Right lobe of liver (tissue), 6 donors: ENCODE measurements around the gene MRFAP1L1. TPM values are rescaled to one million over a fixed set of nuclear protein-coding genes. Genes with fewer than 3 reads are reported as not detected.

Source experiments
- ATAC-seq, 4 donors: fragments of 200-7000 bp; cut with Tn5 transposase; one replicate each; pipeline ENCODE4 v1.9.1; 2020; ENCODE audit warnings: mild to moderate bottlenecking in 4 of 4, moderate library complexity in 4 of 4
- DNase-seq, 3 donors: peaks; one replicate each; pipeline ENCODE4 v3.0.0-alpha.2; 2020
- H3K27ac ChIP-seq, 3 donors: fragments of 200-600 bp; one replicate each; pipeline ENCODE4 v1.8.0; 2022
- H3K27me3 ChIP-seq, 2 donors: fragments of 200-600 bp; one replicate each; pipeline ENCODE4 v1.8.0; 2022
- H3K36me3 ChIP-seq, 4 donors: fragments of 200-600 bp; sonication (generic) in 1 of 4; one replicate each; pipeline versions ENCODE4 v1.5.1 to v1.8.0; 2017 to 2022; ENCODE audit warnings: control low read depth in 1 of 4
- H3K4me1 ChIP-seq, 4 donors: fragments of 200-600 bp; sonication (generic) in 1 of 4; one replicate each; pipeline versions ENCODE4 v1.5.1 to v1.8.0; 2017 to 2022; ENCODE audit warnings: control low read depth in 1 of 4
- H3K4me3 ChIP-seq, 3 donors: fragments of 200-600 bp; one replicate each; pipeline ENCODE4 v1.8.0; 2022
- H3K9me3 ChIP-seq, 4 donors: fragments of 200-600 bp; sonication (generic) in 1 of 4; one replicate each; pipeline versions ENCODE4 v1.5.1 to v1.8.0; 2017 to 2022; ENCODE audit warnings: control low read depth in 1 of 4
- CTCF ChIP-seq, 4 donors: fragments of 200-600 bp in 3 of 4; fragments of 450-650 bp in 1 of 4; IDR thresholded peaks; one replicate each; pipeline versions ENCODE4 v1.5.1 to v1.8.0; 2016 to 2022; ENCODE audit warnings: antibody characterized with exemption in 4 of 4, mild to moderate bottlenecking in 2 of 4
- POLR2A ChIP-seq: fragments of 450-650 bp; IDR thresholded peaks from one replicate; pipeline ENCODE4 v1.6.1; 2017; ENCODE audit warnings: antibody characterized with exemption, mild to moderate bottlenecking
- WGBS: methylation state at CpG from one replicate; pipeline ENCODE4 v1.1.6; 2018; ENCODE audit warnings: low coverage, low lambda C conversion rate; ENCODE audit not compliant: insufficient coverage; ENCODE audit errors: missing lambda C conversion rate; 5-methylcytosine and 5-hydroxymethylcytosine counted together
- intact Hi-C, 2 donors: fragments of 100-400 bp; cut with DNase I; formaldehyde crosslinking; loops; one replicate each; pipeline versions ENCODE4 v1.11.2 to v1.14.1; 2022
- total RNA-seq, 6 experiments: library from RNA; depleted of rRNA in 2 of 6; stranded (reverse); fragments of >200 nt in 2 of 6; fragmentation: NEBNext Ultra II Directional in 3 of 6; extraction: Animal tissue kit (Norgen Biotek cat#: 25700) in 3 of 6; gene quantifications; one replicate each; pipeline versions ENCODE4 v1.1.0 to v1.2.4, GENCODE V29; 2016 to 2023
- donor health status: DM: no; HTN: yes; CAD: no.
- donor health status: DM: no; HTN: no; CAD: no.
- donor health status: DM: no; HTN: no; CAD: no.
- donor health status: DM: no; HTN: yes; CAD: no.
- donor health status: DM: no; HTN: yes; CAD: no.

Gene MRFAP1L1
- total RNA-seq, 6 experiments from 2014 or later = 18.9 to 30.7 (median 28.4) TPM

GRCh38 chr4:6701371-6701770, 8.3 kb downstream of the MRFAP1L1 start:
- 73% methylated on average over 5 of the region's 13 CpGs for WGBS
- intact Hi-C loops = no loop called here
- H3K9me3 ChIP-seq = no peaks in the 10 kb centered on the region
- TF ChIP-seq CTCF (IDR thresholded peaks at IDR 0.05) (peak in 3 of 4 donors; percentile 17 to 32 (median 19)), POLR2A (no peak)
- no peak overlapping the region for H3K4me3 ChIP-seq
- H3K36me3 ChIP-seq = peaks cover 0 to 6% (median 0%) of the 10 kb centered on the region in 4 donors
- peaks cover 0 to 29% (median 11%) of the 10 kb centered on the region in 4 donors for H3K4me1 ChIP-seq
- no peak overlapping the region for H3K27ac ChIP-seq
- ATAC-seq (peak in 1 of 4 donors; percentile 57), DNase-seq (no peak)
- no peaks in the 10 kb centered on the region for H3K27me3 ChIP-seq

- no peak for DNase-seq
- Histone ChIP-seq H3K9me3 (no peaks in the 10 kb centered on the region), H3K27ac (no peak overlapping the region), H3K36me3 (peaks cover 0 to 6% (median 0%) of the 10 kb centered on the region in 4 donors), H3K4me3 (no peak overlapping the region), H3K4me1 (peaks cover 0 to 28% (median 13%) of the 10 kb centered on the region in 4 donors), H3K27me3 (no peaks in the 10 kb centered on the region)
- no peak for TF ChIP-seq CTCF (IDR thresholded peaks at IDR 0.05)
- TF ChIP-seq POLR2A = no peak
- intact Hi-C loops = no loop called here
- 80% methylated on average over 1 of the region's 1 CpG for WGBS
- ATAC-seq = no peak
These were observed 9.8 kb downstream of the MRFAP1L1 start for GRCh38 chr4:6699903-6700302.

GRCh38 chr4:6699388-6699787, 10.3 kb downstream of the MRFAP1L1 start:
- no peak overlapping the region for H3K4me3 ChIP-seq
- peaks cover 0 to 6% (median 0%) of the 10 kb centered on the region in 4 donors for H3K36me3 ChIP-seq
- no peaks in the 10 kb centered on the region for H3K9me3 ChIP-seq
- no peak overlapping the region for H3K27ac ChIP-seq
- intact Hi-C loops = no loop called here
- ATAC-seq (no peak), DNase-seq (no peak)
- 79% methylated on average over 5 of the region's 5 CpGs for WGBS
- H3K4me1 ChIP-seq = peaks cover 0 to 27% (median 11%) of the 10 kb centered on the region in 4 donors
- no peaks in the 10 kb centered on the region for H3K27me3 ChIP-seq
- TF ChIP-seq POLR2A = no peak
- no peak for TF ChIP-seq CTCF (IDR thresholded peaks at IDR 0.05)

GRCh38 chr4:6697131-6697530, 12.5 kb downstream of the MRFAP1L1 start:
- H3K4me3 ChIP-seq = no peak overlapping the region
- DNase-seq = no peak
- 93% methylated on average over 6 of the region's 6 CpGs for WGBS
- no peaks in the 10 kb centered on the region for H3K9me3 ChIP-seq
- intact Hi-C loops = no loop called here
- TF ChIP-seq POLR2A (no peak), CTCF (IDR thresholded peaks at IDR 0.05) (no peak)
- peak overlapping the region in 2 of 3 donors; percentile 66 to 69 for H3K27ac ChIP-seq
- H3K36me3 ChIP-seq = no peaks in the 10 kb centered on the region
- H3K4me1 ChIP-seq = peaks cover 0 to 27% (median 10%) of the 10 kb centered on the region in 4 donors
- H3K27me3 ChIP-seq = no peaks in the 10 kb centered on the region
- ATAC-seq = no peak

GRCh38 chr4:6696611-6697010, 13.1 kb downstream of the MRFAP1L1 start:
- H3K9me3 ChIP-seq = no peaks in the 10 kb centered on the region
- ATAC-seq = peak in 2 of 4 donors; percentile 14 to 24
- intact Hi-C loops = no loop called here
- TF ChIP-seq POLR2A = no peak
- no peak for TF ChIP-seq CTCF (IDR thresholded peaks at IDR 0.05)
- peaks cover 0 to 27% (median 10%) of the 10 kb centered on the region in 4 donors for H3K4me1 ChIP-seq
- peak overlapping the region in 2 of 3 donors; percentile 66 to 69 for H3K27ac ChIP-seq
- WGBS = no CpG with 5 or more reads among the region's 8 CpGs
- no peak for DNase-seq
- H3K36me3 ChIP-seq = no peaks in the 10 kb centered on the region
- H3K4me3 ChIP-seq = no peak overlapping the region
- H3K27me3 ChIP-seq = no peaks in the 10 kb centered on the region
